K562 (cell line): ENCODE results near the gene CUL1. TPM values are rescaled to one million over a fixed set of nuclear protein-coding genes. Genes with fewer than 3 reads are reported as not detected.
A peak's percentile ranks its signal among the peaks of the same experiment; 100 is the strongest.

Experiments
- ARNT ChIP-seq, 2 experiments: fragments of 450-650 bp; IDR thresholded peaks; 2 replicates each; pipeline ENCODE4 v1.6.1; 2016; ENCODE audit warnings: mild to moderate bottlenecking in 1 of 2
- CBX1 ChIP-seq: sonication (generic); IDR thresholded peaks from 2 replicates; pipeline ENCODE4 v1.6.1; 2016; ENCODE audit warnings: antibody characterized with exemption, low read depth, mild to moderate bottlenecking
- ELF2 ChIP-seq: fragments of 250-450 bp; sonication (Bioruptor Pico); IDR thresholded peaks from 2 replicates; pipeline ENCODE4 v1.5.0; 2021; ENCODE audit warnings: mild to moderate bottlenecking
- FIP1L1 ChIP-seq: fragments of 200-400 bp; formaldehyde crosslinking; IDR thresholded peaks from 2 replicates; pipeline ENCODE4 v1.6.1; 2018; ENCODE audit warnings: mild to moderate bottlenecking, low read depth, low read length; ENCODE audit not compliant: poor library complexity, severe bottlenecking
- GABPB1 ChIP-seq: sonication (generic); formaldehyde crosslinking; IDR thresholded peaks from 2 replicates; pipeline ENCODE4 v1.8.0; 2022; ENCODE audit warnings: mild to moderate bottlenecking, missing genetic modification reagents
- GTF3C2 ChIP-seq: IDR thresholded peaks from 3 replicates; pipeline ENCODE4 v1.6.1; 2011; ENCODE audit warnings: borderline replicate concordance, mild to moderate bottlenecking, moderate library complexity; ENCODE audit not compliant: insufficient read length; ENCODE audit errors: extremely low read depth
- IRF1 ChIP-seq: sonication (generic); formaldehyde crosslinking; IDR thresholded peaks from 2 replicates; pipeline ENCODE4 v1.8.0; 2022; ENCODE audit warnings: missing genetic modification reagents, mild to moderate bottlenecking, borderline replicate concordance
- KDM4B ChIP-seq, 2 experiments: fragments of 450-650 bp in 1 of 2; sonication (generic) in 1 of 2; IDR thresholded peaks; 2 replicates each; pipeline ENCODE4 v1.6.1; 2016 to 2017; ENCODE audit warnings: borderline replicate concordance in 2 of 2, antibody characterized with exemption in 1 of 2, low read depth in 1 of 2, mild to moderate bottlenecking in 1 of 2
- LEF1 ChIP-seq: fragments of 450-650 bp; IDR thresholded peaks from 2 replicates; pipeline ENCODE4 v1.6.1; 2016; ENCODE audit warnings: mild to moderate bottlenecking
- MCM5 ChIP-seq: fragments of 450-650 bp; IDR thresholded peaks from 2 replicates; pipeline ENCODE4 v1.6.1; 2016; ENCODE audit warnings: low read depth
- PBX2 ChIP-seq, 2 experiments: IDR thresholded peaks in 1 of 2; conservative IDR thresholded peaks in 1 of 2; 2 replicates each; pipeline ENCODE4 v1.6.1; 2016; ENCODE audit warnings: low read depth in 2 of 2, mild to moderate bottlenecking in 1 of 2, missing compliant biosample characterization in 1 of 2, missing genetic modification characterization in 1 of 2, moderate library complexity in 1 of 2
- RNF2 ChIP-seq: sonication (generic); IDR thresholded peaks from 2 replicates; pipeline ENCODE4 v1.6.1; 2016
- SETDB1 ChIP-seq: IDR thresholded peaks from one replicate; pipeline ENCODE4 v1.6.1; 2012; ENCODE audit warnings: low read length, control low read depth, inconsistent platforms
- SLC30A9 ChIP-seq: fragments of 250-450 bp; sonication (Bioruptor Pico); IDR thresholded peaks from 2 replicates; pipeline ENCODE4 v1.8.0; 2022; ENCODE audit warnings: mild to moderate bottlenecking, moderate library complexity
- TARDBP ChIP-seq: fragments of 450-650 bp; IDR thresholded peaks from 2 replicates; pipeline ENCODE4 v1.6.1; 2016
- THAP7 ChIP-seq: fragments of 250-450 bp; sonication (Bioruptor Pico); IDR thresholded peaks from 2 replicates; pipeline ENCODE4 v1.5.0; 2021
- YBX1 ChIP-seq: fragments of 450-650 bp; IDR thresholded peaks from 2 replicates; pipeline ENCODE4 v1.7.1; 2016; ENCODE audit warnings: mild to moderate bottlenecking
- ZBTB33 ChIP-seq: sonication (generic); formaldehyde crosslinking; IDR thresholded peaks from 2 replicates; pipeline ENCODE4 v1.8.1; 2023; ENCODE audit warnings: mild to moderate bottlenecking, missing genetic modification reagents
- ZNF274 ChIP-seq: IDR thresholded peaks from 2 replicates; pipeline ENCODE4 v1.6.1; 2011; ENCODE audit warnings: low read depth, mild to moderate bottlenecking, low read length, moderate library complexity, borderline replicate concordance
- polyA plus RNA-seq, 8 experiments: library from polyadenylated mRNA; depleted of rRNA in 4 of 8; stranded (reverse) in 5 of 8; unstranded in 3 of 8; fragments of >200 nt; fragmentation: Nextera tagmentation in 2 of 8; fragmentation: Illumina TruSeq in 1 of 8; extraction: Ambion mirVana in 2 of 8; extraction: Trizol in 1 of 8; gene quantifications; 2 replicates each; pipeline versions ENCODE4 v1.2.1 to v1.2.3, GENCODE V29; 2011 to 2014; ENCODE audit warnings: inconsistent platforms in 1 of 8, missing spikeins in 1 of 8
- total RNA-seq, 7 experiments: library from RNA; depleted of rRNA in 6 of 7; stranded (reverse); fragments of >200 nt in 6 of 7; fragmentation: Illumina TruSeq in 2 of 7; extraction: Trizol in 2 of 7; gene quantifications; 2 replicates each; pipeline versions ENCODE4 v1.2.1 to v1.2.3, GENCODE V29; 2011 to 2021; ENCODE audit warnings: low replicate concordance in 1 of 7

The CUL1 gene
- total and polyA plus RNA-seq, 9 of the 15 experiments (the other 6 are each of a cell fraction or from before 2014, with no cell fraction given): 31.5 to 107 (median 96.5) TPM

GRCh38 chr7:148698397-148699023, at the start of gene CUL1 (continued):
- no peak; the same call in 1 of the 2 replicates for TF ChIP-seq ZBTB33 (CRISPR knock-in tag)
- TF ChIP-seq THAP7 (CRISPR knock-in tag): no peak
- no peak for TF ChIP-seq ZNF274
- TF ChIP-seq SLC30A9 (CRISPR knock-in tag): 0 out of 2 replicates have a peak, but pooled peaks have one; percentile 31
- TF ChIP-seq ELF2 (CRISPR knock-in tag): no peak
- TF ChIP-seq GTF3C2: no peak
- no peak for TF ChIP-seq YBX1
- TF ChIP-seq TARDBP: no peak
- TF ChIP-seq IRF1 (CRISPR knock-in tag): no peak
- TF ChIP-seq KDM4B (IDR thresholded peaks at IDR 0.05; ENCODE audit: borderline replicate concordance in 2 of 2, low read depth in 1 of 2): peak in 1 of 2 experiments; percentile 77; a peak in 1 of 4 replicates
- TF ChIP-seq ARNT (IDR thresholded peaks at IDR 0.05): no peak
- TF ChIP-seq CBX1: peak; percentile 60; the same call in 1 of the 2 replicates
- TF ChIP-seq SETDB1: no peak
- TF ChIP-seq MCM5: no peak
- TF ChIP-seq GABPB1: no peak; the same call in 1 of the 2 replicates
- peak; percentile 96 for TF ChIP-seq FIP1L1
- no peak for TF ChIP-seq PBX2 (CRISPR knock-in tag; IDR thresholded peaks at IDR 0.05; ENCODE audit: low read depth)
- no peak for TF ChIP-seq PBX2 (tag; conservative IDR thresholded peaks at IDR 0.05; ENCODE audit: low read depth)
- no peak for TF ChIP-seq LEF1
- TF ChIP-seq RNF2: peak; percentile 67; the same call in 1 of the 2 replicates
